ENCODE results near the gene DNER.

Gene DNER

DNA sequence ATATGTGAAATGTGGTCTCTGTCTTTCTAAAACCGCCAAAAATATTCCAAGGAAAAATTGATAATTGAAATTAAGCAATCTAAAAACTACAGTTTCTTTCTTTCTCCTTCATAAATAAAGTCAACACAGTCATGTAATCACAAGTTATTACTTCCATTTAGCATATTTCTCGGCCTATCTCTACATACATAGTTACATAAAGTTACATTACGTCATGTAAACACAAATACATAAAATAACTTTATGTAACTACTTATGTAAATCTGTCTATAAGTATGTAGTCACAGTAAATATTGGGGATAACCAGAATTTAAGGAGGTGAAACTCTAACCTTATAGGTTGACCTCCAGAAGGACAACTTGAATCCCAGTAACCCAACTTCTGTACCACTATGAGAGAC lies 394.8 kb downstream of the DNER start:
- no peak for DNase-seq

DNA sequence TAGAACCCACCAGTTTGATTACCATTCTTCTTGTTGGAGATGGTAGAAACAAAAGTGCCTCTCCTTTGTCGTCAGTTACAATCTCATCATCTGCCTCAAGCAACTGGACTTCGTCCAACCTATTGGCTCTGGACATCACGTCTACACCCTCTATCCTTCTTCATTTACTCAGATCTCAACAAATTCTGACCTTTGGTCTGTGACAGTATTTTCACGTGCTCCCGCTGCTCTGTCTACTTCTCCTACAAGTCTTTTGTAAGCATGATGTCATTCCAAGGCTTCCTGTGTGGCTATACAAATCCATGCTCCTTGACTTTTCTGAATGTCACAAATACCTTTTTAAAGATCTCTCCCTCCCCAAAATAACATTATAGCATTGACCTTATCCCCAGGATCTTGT lies 400.2 kb downstream of the DNER start:
- no peak for DNase-seq

DNA sequence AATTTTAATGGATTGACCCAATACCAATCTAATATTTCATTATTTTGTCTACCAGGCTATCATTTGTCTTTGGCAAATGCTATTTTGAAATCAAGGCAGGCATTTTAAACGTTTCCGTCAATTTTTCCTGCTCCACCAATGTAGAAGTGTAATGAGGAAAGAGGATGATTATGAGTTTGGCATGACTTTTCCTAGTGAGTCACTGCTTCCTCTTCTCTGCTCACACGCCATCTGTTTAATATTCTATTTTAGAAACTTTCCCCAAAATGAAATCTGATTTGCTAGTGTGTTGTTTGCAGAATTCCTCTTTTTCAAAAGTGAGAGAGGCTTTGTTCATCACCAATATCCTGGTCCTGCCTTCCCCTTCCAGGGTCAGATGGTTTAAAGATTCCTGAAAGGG lies 400.8 kb downstream of the DNER start:
- no peak for DNase-seq

All from NCI-H1417 treated with DMSO at 0.1 percent for 48 hours (cell line).